T follicular helper cell (primary cell): Measurements from ENCODE around the gene MUSK.
"Not testable (repeated sequence)": the region's sequence is repeated elsewhere in the genome, so short reads cannot be mapped to it uniquely, and the experiment has no call there.

Source experiments
- DNase-seq: peaks from one replicate; pipeline ENCODE4 v3.0.0-alpha.2; 2020; ENCODE audit warnings: low read depth

Gene MUSK

DNA sequence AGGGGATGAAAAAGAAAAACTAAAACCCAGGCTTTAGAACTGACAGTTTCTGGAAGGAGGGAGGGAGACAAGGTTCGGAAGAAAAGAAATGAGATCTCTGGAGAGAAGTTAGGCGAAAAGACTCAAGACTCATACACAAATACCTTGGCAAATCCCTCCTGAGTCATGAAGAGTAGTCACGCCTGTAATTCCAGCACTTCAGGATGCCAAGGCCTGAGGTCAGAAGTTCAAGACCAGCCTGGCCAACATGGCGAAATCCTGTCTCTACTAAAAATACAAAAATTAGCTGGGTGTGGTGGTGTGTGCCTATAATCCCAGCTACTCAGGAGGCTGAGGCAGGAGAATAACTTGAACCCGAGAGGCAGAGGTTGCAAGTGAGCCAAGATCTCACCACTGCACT is 27.3 kb downstream of the MUSK start:
- not testable (repeated sequence) for DNase-seq

DNA sequence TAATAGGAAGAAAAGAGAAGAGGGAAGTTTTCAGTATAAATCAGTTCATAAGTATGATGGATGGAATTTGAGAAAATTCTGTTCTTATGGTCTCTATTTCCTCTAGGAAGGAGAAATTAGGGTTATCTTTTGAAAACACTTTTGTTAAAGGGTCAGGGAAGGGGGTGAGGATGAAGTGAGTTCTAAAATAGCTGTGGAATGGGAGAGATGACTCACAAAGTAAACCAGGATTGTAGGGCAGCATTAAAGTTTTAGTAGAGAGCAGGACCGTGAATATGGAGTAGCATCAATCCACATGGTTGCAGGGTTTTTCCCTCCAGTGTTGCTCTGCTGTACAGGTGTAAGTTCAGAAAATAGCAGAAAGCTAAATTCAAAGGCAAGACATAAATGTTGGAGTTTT is 32.4 kb downstream of the MUSK start:
- DNase-seq, result no peak

DNA sequence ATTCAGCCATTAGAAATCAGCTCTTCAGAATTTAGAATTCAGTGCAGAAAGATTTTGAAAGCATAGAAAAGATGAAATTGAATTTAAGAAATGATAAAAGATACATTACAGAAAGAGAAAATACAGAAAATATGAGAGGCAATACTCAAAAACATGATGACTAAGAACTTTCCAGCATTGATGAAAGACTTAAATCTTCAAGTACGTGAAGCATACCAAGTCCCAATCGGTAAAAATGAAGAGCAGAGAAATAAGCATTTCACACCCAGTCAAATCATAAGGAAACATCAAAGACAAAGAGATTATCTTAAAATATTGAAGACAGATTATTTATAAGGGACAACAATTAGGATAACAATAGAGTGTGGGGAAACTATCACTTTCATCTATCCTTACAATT is 35.1 kb downstream of the MUSK start:
- no peak for DNase-seq

DNA sequence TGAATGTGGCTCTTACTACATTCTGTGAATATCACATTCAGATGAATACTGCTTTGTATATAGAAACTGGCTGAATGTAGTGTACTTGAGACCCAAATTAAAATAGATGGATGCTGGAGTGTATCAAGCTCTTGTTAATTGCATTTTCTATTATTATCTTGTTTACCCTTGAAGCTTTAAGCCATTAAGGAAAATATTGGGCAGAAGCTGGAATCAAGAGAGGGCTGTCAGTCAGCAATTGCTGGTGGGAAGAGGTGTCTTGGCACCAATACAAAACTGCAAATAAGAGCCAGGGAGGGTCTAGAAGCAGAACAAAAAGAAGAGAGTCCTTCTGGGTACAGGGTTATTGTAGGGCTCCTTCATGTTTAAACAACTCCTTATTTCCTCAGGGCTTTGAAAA is 38.8 kb downstream of the MUSK start:
- no peak for DNase-seq

DNA sequence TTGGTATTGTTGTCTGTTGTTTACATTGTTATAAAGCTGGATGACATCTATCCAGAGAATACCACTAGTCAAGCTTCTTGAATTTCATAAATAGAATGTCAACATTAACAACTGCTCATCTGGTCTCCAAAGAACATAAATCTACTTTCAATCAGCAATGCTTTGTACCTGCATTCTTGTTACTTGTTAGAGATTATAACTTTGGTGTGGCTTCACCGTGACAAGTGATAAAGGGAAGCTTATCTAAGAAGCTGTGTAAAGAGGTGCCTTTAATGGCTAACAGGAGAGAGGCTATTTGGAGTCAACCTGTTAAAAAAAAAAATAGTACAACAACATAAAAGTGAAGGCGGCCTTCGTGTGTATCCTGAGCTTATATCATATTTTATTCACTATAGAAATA is 41.8 kb downstream of the MUSK start:
- DNase-seq, result no peak

DNA sequence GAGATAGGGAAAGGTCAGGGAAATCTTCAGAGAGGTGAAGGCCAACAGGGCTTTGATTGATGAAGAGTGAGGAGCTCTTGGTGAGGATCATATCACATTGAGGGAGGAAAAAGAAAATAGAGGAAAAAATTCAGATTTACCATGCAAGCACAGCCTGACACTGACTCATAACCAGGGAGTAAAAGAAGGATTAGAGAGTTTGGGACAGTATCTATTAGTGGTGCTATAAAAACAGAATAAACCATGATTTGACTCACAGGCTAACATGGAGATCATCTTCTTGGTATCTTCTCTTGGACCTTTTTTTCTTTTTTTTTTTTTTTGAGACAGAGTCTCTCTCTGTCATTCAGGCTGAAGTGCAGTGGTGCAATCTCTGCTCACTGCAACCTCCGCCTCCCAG is 44.4 kb downstream of the MUSK start:
- no peak for DNase-seq

DNA sequence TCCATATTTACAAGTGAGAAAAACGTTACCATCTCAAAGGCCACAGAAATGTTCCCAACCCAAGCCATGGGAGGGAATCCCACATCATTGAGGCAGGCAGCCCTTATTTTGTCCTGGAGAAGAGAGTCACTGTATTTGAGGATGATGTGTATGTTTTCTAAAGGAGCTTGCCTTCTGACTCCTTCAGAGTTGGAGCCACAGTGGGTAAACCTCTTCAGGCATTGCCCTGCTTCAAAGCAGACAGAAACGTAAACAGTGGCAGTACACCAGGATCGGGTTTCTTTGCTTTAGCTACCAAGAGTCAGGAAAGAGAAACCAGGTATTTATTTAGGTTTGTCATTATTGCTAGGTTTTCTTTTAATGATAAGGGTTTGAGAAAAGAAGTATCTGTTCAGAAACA is 45.7 kb downstream of the MUSK start:
- DNase-seq, result no peak

DNA sequence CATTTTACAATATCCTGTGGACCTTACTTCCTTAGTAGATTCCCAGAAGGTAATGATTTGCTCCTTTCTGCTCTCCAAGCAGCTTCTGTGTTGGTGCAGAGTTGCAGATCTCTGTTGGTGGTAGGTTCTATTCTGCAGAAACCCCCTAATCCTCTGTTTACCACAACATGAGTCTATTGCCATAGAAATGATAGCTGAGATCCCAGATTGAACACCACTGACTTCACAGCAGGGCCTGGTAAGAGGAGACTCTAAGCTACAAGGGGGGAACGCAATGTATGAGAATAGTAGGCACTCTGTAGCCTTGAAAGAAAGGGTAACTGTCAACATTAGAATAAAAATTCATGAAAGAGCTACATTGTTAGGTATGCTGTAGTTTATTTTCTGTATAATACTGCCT is 59.5 kb downstream of the MUSK start:
- DNase-seq, result no peak

DNA sequence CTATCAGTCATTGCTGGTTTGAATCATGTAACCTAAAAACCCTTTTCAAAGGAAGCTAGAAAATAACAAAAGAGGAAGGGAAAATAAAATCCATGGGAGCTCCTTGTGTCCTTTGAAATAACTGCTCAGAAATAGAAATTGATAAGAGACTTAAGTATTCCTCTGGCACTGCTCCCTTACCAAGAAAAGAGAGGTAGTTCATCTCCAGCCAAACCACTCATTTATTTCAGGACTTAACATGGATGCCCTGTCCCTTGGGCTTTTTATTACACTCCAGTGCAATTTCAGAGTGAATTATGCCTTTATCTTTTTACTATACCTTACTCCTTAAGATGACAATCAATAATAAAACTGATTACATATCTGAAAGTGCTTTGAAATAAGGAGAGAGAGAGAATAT is 61.0 kb downstream of the MUSK start:
- DNase-seq, result no peak

DNA sequence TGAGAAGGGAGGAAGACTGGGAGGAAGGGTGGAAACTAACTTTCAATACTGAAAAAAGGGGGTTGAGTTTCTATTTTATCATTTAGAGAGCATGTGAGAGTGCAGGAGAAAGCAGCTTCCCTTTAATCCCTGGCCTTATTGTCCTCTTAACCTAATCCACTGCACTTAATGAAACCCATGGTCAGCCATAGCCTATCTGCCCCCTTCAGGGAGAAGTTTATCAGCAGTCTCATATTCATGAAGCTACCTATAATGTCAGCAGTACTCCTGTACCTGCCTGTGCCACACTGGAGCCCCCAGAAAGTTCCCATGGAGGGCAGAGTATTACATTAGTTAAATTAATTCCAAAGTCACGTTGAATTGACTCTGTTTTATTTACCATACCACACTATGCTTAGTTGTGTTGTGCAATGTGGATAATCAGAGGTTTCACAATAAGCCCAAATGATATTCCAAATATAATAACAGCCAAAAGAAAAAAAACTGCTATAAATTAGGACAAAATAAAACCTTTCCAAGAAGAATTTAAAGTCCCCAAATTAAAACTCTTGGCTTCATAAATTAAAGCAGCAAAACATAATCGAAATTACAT is 62.9 kb downstream of the MUSK start:
- DNase-seq, result no peak

DNA sequence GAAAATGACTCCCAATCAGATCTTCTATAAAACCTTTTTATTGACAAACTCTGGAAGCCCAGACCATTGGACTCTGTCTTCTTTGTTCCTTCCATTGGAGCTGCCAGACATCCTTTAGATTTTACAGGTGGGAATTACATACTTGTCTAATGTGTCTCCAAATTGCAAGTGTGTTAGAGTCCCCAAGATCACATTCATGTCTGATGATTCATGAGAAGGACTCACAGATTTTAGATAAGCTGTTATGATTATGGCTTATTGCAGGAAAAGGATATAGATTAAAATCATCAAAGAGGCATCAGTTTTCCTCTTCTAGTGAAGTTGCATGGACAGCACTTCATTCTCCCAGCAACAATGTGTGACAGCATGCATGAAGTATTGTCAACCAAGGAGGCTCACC is 70.4 kb downstream of the MUSK start:
- DNase-seq, result no peak

DNA sequence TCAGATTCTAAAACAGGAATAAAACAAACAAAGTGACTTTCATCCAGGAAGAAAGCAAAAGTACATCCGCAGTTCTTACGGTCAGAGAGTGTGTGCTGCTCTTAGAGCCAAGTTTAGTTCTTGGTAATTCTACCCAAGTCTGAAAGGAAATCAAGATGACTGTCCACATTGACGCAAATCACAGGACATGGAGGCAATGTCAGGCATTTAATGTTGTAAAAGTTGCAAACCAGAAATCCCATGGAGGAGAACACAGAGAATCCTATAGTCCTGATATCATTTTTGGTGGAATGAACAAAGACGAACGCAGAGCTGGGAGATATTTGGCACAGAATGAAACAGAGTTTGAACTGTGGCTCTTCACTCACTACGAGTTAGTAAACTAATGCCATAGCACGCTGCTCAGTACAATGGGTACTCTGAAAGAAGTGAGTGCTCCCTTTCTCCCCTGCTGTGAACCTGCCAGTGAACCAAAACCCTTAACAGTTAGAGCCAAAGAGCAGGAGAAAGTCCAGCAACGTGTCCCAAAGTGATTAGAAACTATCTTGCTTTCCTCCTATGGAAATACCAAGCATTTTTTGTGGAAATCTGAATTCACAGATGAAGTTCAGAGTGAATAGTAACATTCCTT is 74.3 kb downstream of the MUSK start:
- no peak for DNase-seq

DNA sequence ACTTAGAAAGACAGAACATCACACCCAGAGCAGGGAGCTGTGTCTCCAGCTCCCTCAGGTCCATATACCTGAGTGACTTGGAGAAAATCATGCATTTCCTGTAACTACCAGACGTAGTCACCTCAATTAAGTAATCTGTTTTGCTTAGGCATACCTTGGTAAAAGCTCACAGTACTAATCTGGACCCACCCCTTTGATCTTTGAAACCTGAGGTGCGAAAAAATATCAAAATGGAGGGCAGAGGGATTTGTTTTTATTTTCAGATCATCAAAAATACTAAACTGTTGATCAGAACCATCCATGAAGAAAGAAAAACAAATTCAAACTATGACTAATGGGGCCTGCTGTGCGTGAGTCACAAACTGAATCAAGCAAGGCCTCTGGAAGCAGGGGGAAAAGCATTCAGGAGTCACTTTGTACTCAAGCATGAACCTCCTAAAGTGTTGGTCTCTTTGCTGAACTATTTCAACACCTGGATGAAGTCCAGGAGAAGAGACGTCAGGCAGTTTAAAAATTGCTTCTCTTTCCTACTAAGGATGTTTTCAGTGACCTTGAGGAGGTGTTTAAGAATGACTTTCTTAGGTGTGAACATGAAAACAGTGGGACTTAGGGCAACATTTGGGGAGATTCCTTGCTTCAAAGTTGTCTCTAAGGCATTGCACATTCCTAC is 76.3 kb downstream of the MUSK start:
- DNase-seq, result no peak

DNA sequence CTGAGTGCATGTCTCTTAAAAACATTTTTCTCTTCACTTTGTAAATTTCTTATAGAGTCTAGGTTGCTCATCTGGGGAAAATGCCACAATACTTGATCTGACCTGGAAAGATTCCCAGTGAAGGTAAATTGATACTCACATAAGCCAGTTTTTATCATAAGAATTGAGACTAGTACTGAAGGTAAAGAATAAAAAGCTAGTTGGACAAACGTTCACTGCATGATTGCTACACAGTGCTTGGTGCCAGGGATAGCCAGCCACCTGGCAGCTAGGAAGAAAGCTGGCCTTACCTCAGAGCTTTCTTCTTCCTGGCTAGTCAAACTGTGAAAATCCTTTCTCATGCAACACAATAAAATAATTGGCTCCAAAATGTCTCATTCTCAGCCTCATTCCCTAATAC is 77.1 kb downstream of the MUSK start:
- no peak for DNase-seq

DNA sequence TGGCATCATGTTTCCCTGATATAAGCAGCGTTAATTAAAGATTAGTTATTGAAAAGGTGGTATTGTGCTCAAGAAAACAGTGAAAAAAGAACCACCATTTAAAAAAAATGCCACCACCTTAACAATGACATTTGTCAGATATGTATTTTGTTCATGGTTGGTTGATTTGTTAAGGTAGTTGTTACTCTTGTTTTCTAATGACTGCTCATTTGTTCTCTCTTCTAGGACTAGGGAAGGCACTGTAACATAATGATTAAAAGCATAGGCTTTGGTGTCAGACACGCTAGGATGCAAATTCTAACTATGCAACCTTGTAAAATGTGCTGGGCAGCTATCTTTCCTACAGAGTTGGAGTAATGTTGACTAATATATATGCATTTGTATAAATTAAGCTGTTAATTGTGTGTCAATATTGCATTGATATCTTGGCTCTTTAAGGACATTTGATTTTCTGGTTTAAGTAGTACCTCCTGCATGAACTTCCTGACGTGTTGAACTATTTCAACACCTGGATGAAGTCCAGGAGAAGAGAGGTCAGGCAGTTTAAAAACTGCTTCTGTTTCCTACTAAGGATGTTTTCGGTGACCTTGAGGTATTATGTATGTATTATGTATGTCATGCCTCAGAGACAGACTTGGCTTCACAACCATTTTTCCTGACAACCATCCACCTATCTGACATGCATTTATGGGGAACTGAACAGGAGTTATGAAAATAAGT is 77.8 kb downstream of the MUSK start:
- no peak for DNase-seq

DNA sequence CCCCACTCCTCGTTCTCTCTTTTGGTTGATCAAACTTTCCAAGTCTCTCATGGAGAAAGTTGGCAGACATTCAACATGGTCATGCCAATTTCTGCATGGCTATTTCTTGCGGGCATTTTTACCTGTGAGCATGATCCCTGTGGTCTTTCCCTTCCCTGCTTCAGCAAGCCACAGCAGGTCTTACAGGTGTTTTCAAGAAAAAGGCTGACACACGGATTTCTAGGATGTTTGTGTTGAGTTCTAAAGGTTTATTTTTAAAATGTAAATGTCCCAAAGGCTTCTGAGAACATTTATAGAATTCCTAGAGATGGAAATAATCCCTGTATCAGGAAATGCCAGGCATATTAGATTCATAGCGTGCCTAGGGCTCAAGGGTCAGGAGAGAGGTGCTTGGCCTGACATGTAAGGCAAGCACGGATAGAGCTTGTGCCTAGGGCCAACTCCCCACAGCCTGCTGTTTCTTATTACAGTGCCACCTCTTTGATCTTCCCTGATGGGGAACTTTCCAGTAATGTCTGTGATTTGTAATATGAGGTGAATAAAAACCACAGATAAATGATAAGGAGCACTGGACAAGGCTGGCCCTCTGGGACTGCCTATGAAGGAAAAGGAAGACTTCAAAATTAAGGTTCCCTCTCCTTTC is 79.8 kb downstream of the MUSK start:
- DNase-seq, result no peak

DNA sequence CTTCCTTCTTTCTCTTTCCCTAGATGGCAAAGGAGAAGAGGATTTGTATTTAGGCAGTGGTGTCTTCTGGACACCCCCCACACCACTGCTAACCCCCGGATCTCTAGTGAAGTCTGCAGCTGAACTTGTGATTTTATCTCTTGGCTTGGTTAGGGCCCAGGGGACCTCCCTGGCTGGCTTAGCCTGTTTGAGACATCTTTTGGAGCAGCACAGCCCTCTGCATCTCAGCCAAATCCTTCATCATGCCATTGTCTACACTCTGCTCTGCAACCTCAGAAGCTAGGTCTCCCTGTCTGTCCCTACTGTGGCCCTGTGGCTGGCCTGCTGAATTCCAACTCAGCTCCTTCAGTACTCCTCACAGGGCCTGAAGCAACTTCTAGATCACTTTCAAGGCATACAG is 81.7 kb downstream of the MUSK start:
- no peak for DNase-seq

DNA sequence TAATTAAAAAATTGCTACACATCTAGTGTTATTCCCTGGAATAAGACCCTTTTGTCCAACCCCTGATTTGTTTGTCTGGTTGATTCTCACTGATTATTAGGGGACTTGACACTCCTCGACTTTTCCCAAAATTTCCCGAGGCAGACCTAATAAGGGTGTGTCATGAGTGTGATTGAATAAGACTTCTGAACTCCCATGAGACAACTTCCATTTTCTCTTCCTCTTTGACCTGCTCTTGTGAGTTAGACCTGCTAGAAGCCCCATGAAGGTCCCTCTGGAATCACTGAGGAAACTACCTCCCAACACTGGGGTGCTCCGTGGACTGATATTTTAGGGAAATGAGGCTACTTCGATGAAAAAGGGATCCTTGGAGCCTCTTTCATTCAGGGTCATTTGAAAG is 83.4 kb downstream of the MUSK start:
- DNase-seq, result no peak

DNA sequence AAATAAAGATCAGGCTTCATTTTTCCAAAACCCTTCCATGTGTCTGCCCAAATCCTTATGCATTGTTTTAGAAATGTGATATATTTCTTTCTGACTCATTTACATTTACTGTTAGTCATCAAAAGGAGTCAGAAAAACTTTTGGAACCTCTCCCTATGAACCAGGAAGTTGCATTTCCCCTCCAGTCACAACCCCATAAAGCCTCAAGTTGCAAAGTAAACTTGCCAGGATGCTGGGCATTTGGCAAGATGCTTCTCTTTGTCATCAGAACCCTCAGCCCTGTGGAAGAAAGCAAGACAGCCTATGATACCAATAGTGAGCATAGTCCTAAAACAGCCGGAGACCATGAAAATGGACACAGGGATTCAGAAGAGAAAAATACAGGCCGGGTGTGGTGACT is 84.2 kb downstream of the MUSK start:
- no peak for DNase-seq

DNA sequence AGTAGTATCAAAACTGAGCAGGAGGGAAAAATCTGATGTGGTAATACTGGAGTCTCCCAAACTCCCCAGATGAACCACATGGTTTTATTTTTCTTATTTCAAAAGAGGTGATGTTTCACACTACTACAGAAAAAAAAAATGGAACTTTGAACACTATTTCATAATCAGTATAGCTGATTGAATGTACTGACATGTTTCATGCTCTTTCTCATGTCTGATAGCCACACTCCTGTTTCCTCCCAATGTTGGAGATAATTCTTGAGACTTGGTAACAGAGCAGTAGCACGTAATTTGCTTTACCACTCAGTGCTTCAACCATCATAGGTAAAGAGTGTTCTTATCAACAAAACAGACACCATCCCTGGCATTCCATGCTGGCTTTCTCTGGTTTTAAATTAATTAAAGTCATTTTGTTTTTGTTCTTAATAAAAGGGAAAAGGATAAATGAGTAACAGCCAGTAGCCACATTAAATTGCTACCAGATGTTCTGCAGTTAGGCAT is 85.2 kb downstream of the MUSK start:
- no peak for DNase-seq

DNA sequence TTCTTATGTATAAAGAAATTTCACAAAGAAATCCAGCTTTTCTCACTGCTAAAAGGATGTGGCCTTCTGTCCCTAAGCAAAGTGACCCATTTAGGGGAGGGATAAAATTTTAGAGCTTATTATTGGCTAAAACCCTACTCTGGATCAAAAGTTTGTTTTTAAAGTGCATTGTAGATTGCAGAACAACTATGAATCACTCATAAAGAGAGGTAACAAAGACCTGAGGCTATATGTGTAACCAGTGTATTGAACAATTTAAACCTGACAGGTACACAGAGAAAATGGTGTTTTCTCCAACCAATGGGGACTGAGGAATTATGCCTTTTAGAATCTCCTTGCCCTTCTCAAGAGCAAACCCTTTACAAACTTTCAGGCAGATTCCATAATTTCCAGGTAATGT is 86.6 kb downstream of the MUSK start:
- no peak for DNase-seq

DNA sequence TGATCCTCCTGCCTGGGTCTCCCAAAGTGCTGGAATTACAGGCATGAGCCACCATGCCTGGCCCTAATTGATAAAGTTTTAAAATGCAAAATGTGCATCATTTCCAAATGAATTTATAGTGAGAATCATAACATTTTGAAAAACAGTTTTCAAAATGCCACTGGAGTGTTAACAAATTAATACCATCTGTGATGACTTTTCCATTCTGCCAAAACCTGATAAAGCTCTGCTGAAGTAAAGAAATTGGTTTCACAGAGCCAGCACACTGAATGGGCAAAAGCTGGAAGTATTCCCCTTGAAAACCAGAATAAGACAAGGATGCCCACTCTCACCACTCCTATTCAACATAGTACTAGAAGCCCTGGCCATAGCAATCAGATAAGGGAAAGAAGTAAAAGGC is 89.6 kb downstream of the MUSK start:
- no peak for DNase-seq

DNA sequence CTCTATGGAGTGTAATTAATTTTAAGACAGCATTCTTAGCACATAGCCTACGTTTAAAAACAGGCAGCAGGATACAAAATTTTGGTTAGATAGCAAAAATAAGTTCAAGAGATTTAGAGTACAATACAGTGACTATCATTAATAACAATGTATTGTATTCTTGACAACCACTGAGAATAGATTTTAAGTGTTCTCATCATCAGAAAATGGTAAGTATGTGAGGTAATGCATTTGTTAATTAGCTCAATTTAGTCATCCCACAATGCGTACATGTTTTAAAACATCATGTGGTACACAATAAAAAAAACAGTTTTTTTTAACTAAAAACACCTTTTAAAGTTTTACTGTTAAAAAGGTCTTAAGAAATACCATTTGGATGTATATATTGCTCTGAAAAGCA is 94.2 kb downstream of the MUSK start:
- no peak for DNase-seq
